Amniotic stem cell (primary cell): ENCODE results near the gene TCF7L1.
"Not testable (repeated sequence)": the region's sequence is repeated elsewhere in the genome, so short reads cannot be mapped to it uniquely, and the experiment has no call there.

Experiments used
- DNase-seq: peaks from one replicate; lab custom pipeline; 2025; lab: John Stamatoyannopoulos, UW

TCF7L1 gene

GRCh38 chr2:85324639-85325465 is 191.7 kb downstream of the TCF7L1 start:
- no peak for DNase-seq

DNA sequence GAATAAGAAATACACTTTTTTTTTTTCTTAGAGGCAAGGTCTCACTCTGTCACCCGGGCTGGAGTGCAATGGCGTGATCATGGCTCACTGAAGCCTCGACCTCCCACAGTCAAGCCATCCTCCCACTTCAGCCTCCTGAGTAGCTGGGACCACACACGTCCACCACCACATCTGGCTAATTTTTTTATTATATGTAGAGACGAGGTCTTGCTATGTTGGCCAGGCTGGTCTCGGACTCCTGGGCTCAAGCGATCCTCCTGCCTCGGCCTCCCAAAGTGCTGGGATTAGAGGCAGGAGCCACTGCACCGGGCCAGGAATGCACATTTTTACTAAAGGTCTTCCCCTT is 192.2 kb downstream of the TCF7L1 start:
- DNase-seq = no peak

DNA sequence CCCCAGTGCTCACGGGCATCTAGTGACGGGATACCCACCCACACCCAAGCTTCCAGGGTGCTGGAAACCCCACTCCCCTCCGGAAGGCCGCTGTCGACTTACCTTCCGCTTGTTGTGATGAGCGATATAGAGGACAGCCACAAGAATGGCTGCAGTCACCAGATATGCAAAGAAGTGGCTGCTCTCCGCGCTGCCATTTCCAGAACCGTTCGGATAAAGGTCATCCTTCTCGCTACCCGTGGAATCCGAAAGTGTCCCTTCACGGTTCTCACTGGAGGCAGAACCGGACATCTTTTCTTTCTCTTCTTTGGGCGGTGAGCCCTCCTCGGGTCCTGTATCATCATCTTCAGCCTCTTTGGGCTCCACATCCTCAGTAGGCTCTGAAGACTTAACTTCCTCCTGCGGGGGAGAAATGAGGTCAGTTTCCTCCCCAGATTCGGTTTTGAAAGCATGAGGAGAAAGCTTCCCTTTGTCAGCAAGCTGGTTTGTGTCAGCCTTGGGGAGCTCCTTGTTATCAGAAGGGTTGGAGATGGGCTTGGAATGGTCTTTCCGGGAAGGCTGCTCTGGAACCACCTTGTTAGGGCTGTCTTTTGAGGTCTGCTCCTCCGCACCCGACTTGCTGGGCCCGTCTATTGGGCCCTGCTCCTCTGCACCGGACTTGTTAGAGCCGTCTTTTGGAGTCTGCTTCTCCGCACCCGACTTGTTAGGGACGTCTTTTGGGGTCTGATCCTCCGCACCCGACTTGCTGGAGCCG is 193.4 kb downstream of the TCF7L1 start:
- DNase-seq = no peak

GRCh38 chr2:85327160-85327821 is 194.1 kb downstream of the TCF7L1 start:
- peak; percentile 4 for DNase-seq

DNA sequence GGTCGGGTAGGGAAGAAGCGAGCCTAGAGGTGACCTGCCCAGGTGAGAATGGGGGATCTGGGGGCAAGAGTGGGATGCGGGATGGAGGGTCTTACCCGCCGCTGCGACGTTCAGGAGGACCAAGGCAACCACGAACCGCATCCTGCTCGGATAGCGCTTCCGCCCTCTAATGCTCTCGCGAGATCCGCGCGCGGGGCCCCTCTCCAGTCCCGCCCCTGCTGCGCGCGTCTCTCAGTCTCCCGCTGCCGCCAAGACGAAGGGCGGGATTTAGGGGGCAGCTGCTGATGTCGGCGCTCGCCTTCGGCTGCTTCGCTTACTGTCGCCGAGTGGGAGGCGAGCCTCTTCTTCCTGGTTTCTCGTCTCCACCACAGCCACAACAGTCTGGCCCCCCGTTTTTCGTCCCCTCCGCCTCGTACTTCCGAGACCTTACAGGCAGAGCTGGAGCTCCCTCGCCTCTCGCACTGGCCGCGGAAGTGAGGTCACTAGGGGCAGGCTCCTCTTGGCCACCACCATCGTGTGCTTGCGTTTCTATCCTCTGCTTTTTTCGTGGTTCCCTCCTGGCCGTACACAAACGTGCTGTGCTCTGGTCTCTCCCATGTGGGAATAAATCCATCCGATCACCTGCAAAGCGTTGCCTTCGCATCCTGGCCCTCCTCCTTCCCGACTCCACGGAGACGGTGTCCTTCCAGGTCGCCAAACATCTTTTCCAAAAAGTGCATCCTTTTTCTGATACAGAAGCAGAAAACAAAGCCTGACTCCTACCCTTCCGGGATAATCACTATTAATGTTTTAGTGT is 194.8 kb downstream of the TCF7L1 start, which contains the start of gene TGOLN2:
TSS of gene TGOLN2 (minus strand) at position 168 of the 796 bp plus-strand sequence. CDS start at position 141, 27 bp downstream.
- DNase-seq = peak; percentile 83

DNA sequence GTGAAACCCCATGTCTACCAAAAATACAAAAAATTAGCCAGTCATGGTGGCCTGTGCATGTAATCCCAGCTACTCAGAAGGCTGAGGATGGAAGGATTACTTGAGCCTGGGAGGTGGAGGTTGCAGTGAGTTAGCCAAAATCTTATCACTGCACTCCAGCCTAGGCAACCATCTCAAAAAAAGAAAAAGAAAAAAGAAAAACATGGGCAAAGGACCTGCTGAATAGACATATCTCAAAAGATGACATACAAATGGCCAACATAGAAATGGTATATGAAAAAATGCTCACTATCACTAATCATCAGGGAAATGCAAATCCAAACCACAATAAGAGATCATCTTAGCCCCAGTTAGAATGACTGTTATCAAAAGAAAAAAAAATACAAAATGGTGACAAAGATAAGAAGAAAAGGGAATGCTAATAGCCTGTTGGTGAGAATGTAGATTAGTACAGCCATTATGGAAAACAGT is 196.0 kb downstream of the TCF7L1 start:
- no peak for DNase-seq

DNA sequence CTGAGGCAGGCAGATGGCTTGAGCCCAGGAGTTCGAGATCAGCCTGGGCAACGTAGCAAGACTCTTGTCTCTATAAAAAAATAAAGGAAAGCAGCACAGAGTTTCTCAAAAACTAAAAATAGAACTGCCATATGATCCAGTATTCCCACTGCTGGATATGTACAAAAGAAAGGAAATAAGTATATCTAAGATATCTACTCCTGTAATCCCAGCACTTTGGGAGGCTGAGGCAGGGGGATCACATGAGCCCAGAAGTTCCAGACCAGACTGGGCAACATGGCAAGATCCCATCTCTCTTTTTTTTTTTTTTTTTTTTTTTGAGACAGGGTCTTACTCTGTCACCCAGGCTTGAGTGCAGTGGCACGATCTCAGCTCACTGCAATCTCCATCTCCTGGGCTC is 196.5 kb downstream of the TCF7L1 start:
- not testable (repeated sequence) for DNase-seq

- DNase-seq = no peak
Observed at GRCh38 chr2:85330839-85331636, 197.8 kb downstream of the TCF7L1 start.

GRCh38 chr2:85333877-85334276 is 200.7 kb downstream of the TCF7L1 start:
- DNase-seq = not testable (repeated sequence)

DNA sequence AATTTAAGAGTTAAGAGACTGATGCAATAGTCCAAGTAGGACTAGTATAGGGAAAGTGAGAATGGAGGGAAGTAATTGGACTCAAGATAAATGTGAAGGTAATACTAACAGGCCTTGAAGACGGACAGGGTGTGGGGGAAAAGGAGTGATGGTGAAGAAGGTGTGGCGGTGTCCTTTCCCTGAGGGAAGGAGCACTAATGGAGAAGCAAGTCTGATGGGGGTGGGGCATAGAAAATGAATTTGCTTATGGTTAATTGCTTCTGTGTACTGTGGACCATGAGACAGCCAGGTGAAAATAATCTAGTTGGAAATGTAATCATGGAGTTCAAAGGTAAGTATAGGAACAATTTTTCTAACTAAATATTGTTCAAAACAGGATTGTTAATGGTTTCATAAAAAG is 201.7 kb downstream of the TCF7L1 start:
- DNase-seq = no peak

GRCh38 chr2:85340034-85340892 is 207.1 kb downstream of the TCF7L1 start:
- no peak for DNase-seq

DNA sequence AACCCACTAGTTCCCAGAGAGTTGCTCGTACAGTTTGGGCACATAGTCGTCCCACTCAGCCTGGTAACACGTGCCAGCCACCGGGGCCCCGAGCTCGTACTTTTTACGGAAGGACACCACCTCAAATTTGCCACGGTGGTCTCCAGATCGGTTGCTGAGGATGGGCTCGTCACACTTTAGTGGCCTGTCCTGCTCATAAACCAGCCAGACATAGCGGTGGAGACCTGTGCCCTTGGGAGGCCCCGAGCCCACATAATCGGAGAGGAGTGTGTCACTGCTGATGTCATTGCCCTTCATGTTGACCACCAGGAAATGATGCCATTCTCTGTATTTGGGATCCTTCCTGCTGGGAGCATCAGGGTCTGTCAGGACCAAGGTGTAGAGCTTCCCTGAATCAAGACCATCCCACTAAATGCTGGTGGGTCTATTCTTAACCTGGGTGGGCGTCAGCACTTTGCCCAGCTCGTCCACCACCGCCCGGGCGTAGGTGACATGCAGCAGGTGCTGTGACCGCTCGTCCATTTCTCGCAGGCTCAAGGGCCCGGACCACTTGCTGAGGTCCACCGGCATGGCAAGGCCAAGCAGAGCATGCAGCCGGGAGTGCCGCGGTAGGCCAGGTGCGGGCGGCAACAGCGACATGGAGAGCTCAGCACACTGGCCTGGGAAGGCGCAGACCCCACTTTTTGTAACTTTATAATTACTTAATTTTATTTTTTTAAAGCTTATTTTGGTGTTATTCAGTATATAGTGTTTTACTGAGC is 208.3 kb downstream of the TCF7L1 start:
- DNase-seq = no peak

GRCh38 chr2:85342156-85342555 is 209.0 kb downstream of the TCF7L1 start:
- no peak for DNase-seq

DNA sequence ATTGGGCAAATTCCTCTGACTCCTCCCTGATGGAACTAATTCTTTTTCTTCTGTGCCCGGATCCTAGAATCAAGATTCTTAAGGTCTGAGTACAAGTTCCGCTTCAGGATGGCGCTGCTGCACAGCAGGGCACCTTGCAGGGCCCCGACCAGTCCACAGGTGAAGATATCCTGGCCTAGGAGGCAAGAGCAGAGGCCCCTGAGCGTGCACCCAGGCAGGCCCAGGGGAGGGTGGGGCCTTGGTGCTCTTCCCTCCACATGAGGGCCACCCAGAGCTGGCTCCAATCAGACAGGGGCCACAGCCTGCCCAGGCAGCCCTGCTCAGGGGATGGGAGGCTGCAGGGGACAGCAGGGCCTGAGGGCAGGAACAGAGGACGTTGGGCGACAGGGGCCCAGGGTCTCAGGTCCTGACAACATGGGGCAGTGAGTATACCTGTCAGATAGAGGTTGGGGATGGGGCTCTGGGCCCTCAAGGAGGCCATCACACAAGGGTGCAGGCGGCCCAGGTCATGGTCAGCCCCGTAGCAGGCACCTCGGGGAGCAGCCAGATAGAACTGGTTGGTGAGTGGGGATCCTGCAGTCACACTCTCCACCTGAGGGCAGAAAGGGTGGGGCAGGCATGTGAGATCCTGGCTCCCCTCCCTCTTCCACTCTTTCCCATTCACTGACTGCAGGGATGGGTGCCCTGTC is 210.2 kb downstream of the TCF7L1 start:
- not testable (repeated sequence) for DNase-seq

DNA sequence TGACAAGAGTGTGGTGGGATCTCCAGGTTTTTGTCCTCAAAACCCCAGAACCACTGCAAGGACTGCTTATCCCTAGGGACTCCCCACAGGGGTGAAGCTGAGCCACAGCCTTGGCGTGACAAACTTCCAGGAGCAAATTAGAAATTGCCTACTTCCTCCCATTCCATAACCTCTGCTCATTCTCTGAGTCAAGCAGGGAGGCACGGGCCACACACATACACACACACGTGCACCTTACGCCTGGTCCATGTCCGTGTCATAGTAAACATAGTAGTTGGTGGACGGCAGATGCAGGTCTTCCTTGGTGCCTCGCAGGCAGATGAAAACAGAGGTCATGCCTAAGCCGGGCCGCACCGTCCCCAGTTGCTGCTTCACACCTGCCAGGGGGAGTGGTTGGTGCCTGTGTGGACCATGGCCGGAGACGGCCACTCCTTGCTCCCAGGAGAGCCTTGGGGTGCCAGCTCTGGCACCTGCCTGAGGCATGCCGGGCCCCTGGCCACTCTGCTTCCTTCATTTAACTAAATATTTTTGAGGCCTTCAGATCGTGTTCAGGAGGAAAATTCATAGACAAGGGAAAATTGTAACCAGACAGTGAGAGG is 211.3 kb downstream of the TCF7L1 start:
- DNase-seq = no peak

- no peak for DNase-seq
Observed at GRCh38 chr2:85347599-85347998, 214.4 kb downstream of the TCF7L1 start.

DNA sequence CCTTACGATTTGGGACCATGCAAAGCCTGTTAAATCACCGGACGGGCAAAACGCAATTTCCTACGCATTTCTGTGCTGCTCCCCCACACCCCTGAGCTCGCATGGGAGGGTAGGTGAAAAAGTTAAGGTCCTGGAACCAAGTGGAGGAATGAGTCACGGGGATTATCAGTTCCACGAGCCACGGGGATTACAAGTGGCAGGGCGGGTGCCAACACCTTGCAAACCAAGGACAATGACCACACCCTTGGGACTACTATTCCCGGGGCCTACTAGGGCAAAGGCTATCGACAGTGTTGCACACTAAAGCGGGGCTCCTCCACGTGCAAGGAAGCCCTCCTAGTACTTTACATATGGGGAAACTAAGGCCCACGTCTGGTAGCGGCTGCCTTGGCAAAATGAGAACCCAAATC is 220.7 kb downstream of the TCF7L1 start:
- no peak for DNase-seq
